Endothelial cell (in vitro differentiated cells): ENCODE results near the gene MKRN1. TPM values are rescaled to one million over a fixed set of nuclear protein-coding genes. Genes with fewer than 3 reads are reported as not detected.
A peak's percentile ranks its signal among the peaks of the same experiment; 100 is the strongest.

Source experiments
- DNase-seq: peaks from one replicate; pipeline ENCODE4 v3.0.0; 2021; ENCODE audit warnings: low spot score
- H3K27ac Mint-ChIP-seq: one replicate; pipeline ENCODE4 v1.8.0; 2021; ENCODE audit warnings: mixed read lengths, inconsistent platforms; ENCODE audit not compliant: unreplicated experiment
- H3K27me3 Mint-ChIP-seq: one replicate; pipeline ENCODE4 v1.8.0; 2021; ENCODE audit warnings: mild to moderate bottlenecking, moderate library complexity, mixed read lengths, inconsistent platforms; ENCODE audit not compliant: unreplicated experiment
- H3K36me3 Mint-ChIP-seq: one replicate; pipeline ENCODE4 v1.8.0; 2021; ENCODE audit warnings: mild to moderate bottlenecking, low read depth, mixed read lengths, inconsistent platforms; ENCODE audit not compliant: unreplicated experiment
- H3K4me1 Mint-ChIP-seq: one replicate; pipeline ENCODE4 v1.8.0; 2021; ENCODE audit warnings: mild to moderate bottlenecking, mixed read lengths, inconsistent platforms; ENCODE audit not compliant: unreplicated experiment
- H3K4me3 Mint-ChIP-seq: one replicate; pipeline ENCODE4 v1.8.0; 2021; ENCODE audit warnings: mild to moderate bottlenecking, mixed read lengths, inconsistent platforms; ENCODE audit not compliant: unreplicated experiment
- H3K9me3 Mint-ChIP-seq: one replicate; pipeline ENCODE4 v1.8.0; 2021; ENCODE audit warnings: mixed read lengths, inconsistent platforms; ENCODE audit not compliant: unreplicated experiment
- total RNA-seq: library from RNA; stranded (reverse); fragmentation: NEBNext Ultra II Directional; extraction: Animal tissue kit (Norgen Biotek cat#: 25700); gene quantifications from one replicate; pipeline ENCODE4 v1.2.1, GENCODE V29; 2021; ENCODE audit not compliant: unreplicated experiment
- TF ChIP-seq, protein P1 (sequence below): fragments of 200-600 bp; sonication (generic); IDR thresholded peaks from one replicate; pipeline ENCODE4 v1.5.0; 2021; ENCODE audit warnings: antibody characterized with exemption; ENCODE audit not compliant: unreplicated experiment

The MKRN1 gene
- total RNA-seq, 1 donor from 2014 or later: 79.9 TPM

DNA sequence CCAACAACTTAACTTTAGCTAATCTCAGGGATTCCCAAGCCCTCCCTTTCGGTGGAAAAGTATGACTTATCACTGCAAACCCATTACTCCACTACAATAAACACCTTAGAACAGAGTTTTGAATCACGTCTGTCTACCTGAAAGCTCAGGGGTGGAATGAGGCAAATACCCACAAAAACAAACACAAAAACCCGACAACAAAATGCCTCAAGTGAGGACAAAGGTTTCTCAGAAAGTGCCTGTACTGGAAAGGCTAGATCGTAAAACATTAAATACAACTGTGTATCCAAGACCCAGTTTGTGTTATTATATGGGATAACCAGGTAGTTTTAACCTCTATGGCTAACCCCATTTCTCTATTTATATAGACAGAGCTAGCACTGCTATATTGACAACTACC, 26.0 kb downstream of the MKRN1 start:
- TF ChIP-seq, protein P1, sequence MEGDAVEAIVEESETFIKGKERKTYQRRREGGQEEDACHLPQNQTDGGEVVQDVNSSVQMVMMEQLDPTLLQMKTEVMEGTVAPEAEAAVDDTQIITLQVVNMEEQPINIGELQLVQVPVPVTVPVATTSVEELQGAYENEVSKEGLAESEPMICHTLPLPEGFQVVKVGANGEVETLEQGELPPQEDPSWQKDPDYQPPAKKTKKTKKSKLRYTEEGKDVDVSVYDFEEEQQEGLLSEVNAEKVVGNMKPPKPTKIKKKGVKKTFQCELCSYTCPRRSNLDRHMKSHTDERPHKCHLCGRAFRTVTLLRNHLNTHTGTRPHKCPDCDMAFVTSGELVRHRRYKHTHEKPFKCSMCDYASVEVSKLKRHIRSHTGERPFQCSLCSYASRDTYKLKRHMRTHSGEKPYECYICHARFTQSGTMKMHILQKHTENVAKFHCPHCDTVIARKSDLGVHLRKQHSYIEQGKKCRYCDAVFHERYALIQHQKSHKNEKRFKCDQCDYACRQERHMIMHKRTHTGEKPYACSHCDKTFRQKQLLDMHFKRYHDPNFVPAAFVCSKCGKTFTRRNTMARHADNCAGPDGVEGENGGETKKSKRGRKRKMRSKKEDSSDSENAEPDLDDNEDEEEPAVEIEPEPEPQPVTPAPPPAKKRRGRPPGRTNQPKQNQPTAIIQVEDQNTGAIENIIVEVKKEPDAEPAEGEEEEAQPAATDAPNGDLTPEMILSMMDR: no peak
- Mint-ChIP-seq H3K36me3 (peaks cover 24% of the 10 kb centered on the region), H3K4me1 (peaks cover 36% of the 10 kb centered on the region), H3K9me3 (no peaks in the 10 kb centered on the region), H3K27me3 (no peaks in the 10 kb centered on the region), H3K27ac (no peak overlapping the region), H3K4me3 (no peak overlapping the region)
- no peak for DNase-seq

DNA sequence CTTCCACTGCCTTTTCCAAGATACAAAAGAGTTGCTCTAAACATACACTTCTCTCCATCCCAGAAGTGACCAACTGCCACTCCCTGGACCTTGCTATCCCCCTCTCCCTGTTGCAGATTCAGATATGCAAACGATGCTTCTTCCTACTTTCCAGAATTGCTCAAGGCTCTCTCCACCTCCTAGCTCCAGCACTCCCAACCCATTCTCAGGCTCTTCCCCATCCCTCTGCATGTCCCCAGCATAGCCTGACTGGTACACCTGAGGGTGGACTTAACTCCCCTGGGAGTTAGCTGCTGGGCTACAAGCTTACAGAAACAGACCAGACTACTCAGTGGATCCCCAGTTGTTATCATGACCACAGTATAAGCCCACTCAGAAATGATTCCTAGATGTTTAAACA, 27.6 kb downstream of the MKRN1 start:
- no peak overlapping the region for H3K27ac Mint-ChIP-seq

DNA sequence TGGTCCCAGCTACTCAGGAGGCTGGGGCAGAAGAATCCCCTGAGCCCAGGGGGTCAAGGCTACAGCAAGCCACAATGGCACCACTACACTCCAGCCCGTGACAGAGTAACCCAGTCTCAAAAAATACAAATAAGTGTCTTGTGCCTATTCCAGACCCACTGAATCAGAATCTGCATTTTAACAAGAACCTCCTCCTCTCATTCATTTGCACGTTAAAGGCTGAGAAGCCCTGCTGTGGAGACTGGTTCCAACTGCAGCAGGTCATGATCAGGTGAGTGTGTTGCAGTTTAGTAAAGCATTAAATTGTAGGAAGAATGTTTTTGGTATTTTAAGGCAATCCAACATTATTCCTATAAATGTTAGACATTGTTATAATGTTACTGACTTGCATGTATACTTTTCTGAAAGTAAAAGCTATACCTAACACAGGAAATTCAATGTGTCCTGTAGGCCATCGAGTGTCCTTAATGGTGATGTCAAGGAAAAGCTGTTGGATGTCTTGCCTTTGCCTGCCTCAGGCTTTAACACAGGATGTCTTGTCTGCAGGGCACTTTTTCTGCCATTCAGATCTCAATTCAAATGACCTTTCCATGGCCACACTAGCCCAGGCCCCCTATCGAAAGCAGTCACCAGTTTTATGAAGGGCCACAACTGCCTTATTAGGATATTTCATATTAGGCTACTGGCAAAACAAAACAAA, 30.4 kb downstream of the MKRN1 start:
- no peak overlapping the region for H3K4me3 Mint-ChIP-seq
- TF ChIP-seq, protein P1: no peak
- no peaks in the 10 kb centered on the region for H3K9me3 Mint-ChIP-seq
- peak overlapping the region; percentile 13 for H3K27ac Mint-ChIP-seq
- DNase-seq: no peak
- H3K27me3 Mint-ChIP-seq: no peaks in the 10 kb centered on the region
- H3K36me3 Mint-ChIP-seq: peaks cover 7% of the 10 kb centered on the region
- H3K4me1 Mint-ChIP-seq: peaks cover 36% of the 10 kb centered on the region

More for the DNA sequence above, 27.6 kb downstream of the MKRN1 start:
- TF ChIP-seq, protein P1: no peak
- H3K36me3 Mint-ChIP-seq: peaks cover 24% of the 10 kb centered on the region
- H3K27me3 Mint-ChIP-seq: no peaks in the 10 kb centered on the region
- DNase-seq: no peak
- peaks cover 39% of the 10 kb centered on the region for H3K4me1 Mint-ChIP-seq
- H3K9me3 Mint-ChIP-seq: no peaks in the 10 kb centered on the region
- H3K4me3 Mint-ChIP-seq: no peak overlapping the region

DNA sequence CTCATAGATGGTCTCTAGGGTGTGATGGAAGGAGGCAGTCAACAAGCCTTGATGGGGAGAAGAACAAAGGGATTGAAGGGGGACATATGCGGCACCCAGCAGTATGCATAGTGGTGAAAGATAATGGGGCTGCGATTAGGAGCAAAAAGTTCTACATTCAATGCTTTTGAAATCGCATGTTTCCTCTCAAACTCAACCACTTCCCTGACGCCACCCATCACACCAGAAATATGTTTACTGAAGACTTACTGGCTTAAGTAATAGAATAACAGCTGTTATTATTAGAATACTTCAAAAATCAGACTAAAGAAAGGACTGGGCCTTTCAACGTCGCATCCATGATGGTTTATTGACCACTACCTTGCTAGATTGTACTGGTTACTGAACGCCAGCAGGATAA, 31.5 kb downstream of the MKRN1 start:
- no peak overlapping the region for H3K4me3 Mint-ChIP-seq
- H3K27me3 Mint-ChIP-seq: no peaks in the 10 kb centered on the region
- H3K4me1 Mint-ChIP-seq: peaks cover 36% of the 10 kb centered on the region
- H3K9me3 Mint-ChIP-seq: no peaks in the 10 kb centered on the region
- TF ChIP-seq, protein P1: no peak
- H3K27ac Mint-ChIP-seq: no peak overlapping the region
- DNase-seq: no peak
- peaks cover 6% of the 10 kb centered on the region for H3K36me3 Mint-ChIP-seq

DNA sequence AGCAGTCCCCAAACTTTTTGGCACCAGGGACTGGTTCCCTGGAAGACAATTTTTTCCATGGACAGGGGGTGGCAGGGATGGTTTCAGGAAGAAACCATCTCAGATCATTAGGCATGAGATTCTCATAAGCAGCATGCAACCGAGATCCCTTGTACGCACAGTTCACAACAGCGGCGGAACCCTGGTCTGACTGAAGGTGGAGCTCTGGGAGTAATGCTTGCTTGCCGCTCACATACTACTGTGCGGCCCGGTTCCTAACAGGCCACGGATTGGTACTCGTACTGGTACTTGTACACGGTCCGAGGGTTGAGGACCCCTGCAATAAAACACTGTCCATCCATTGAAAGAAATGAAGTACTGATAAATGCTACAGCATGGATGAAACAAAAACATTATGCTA, 32.8 kb downstream of the MKRN1 start:
- Mint-ChIP-seq H3K4me3 (no peak overlapping the region), H3K27ac (no peak overlapping the region), H3K27me3 (no peaks in the 10 kb centered on the region), H3K4me1 (peaks cover 28% of the 10 kb centered on the region), H3K36me3 (no peaks in the 10 kb centered on the region), H3K9me3 (no peaks in the 10 kb centered on the region)
- TF ChIP-seq, protein P1: no peak
- no peak for DNase-seq
